GM12872 (cell line): ENCODE data around the gene STK32A.
A peak's percentile ranks its signal among the peaks of the same experiment; 100 is the strongest.

Source experiments
- TF ChIP-seq, protein P1 (sequence below): IDR thresholded peaks from 3 replicates; pipeline ENCODE4 v1.5.1; 2011; ENCODE audit warnings: low read depth, mild to moderate bottlenecking, low read length, moderate library complexity; ENCODE audit not compliant: insufficient read depth

STK32A gene

DNA sequence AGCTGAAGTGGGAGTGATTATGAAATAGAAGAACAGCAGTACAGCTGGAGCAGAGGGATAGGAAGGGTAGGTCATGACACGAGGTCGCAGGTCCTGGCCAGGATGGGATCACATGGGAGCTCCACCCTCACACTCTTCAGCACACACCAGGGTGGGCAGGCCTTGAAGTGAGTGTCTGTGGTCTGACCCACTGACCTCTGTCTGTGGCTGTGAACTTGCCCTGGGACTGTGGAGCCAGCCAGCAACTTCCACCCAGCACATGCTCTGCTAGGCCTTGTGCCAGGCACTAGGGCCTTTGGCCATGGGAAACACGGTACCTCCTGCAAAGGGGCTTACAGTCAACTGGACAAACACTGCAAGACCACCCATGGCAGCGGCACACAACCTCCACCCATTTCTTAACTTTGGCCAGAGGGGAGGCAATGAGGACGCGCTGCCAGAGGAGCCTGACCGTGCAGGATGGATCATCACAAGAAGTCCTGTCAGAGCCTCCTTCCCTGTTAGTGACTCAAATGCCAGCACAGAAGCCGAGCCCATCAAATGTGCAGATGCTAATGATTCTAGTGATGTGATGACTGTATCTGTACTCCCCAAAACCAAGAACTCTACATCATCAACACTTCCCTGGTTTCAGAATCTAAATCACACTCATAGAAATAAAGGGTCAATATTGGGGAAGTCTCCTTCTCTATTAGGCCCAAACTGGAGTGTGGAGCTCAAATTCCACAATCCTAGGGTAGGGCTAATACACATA, 161.4 kb downstream of the STK32A start:
- TF ChIP-seq, protein P1, sequence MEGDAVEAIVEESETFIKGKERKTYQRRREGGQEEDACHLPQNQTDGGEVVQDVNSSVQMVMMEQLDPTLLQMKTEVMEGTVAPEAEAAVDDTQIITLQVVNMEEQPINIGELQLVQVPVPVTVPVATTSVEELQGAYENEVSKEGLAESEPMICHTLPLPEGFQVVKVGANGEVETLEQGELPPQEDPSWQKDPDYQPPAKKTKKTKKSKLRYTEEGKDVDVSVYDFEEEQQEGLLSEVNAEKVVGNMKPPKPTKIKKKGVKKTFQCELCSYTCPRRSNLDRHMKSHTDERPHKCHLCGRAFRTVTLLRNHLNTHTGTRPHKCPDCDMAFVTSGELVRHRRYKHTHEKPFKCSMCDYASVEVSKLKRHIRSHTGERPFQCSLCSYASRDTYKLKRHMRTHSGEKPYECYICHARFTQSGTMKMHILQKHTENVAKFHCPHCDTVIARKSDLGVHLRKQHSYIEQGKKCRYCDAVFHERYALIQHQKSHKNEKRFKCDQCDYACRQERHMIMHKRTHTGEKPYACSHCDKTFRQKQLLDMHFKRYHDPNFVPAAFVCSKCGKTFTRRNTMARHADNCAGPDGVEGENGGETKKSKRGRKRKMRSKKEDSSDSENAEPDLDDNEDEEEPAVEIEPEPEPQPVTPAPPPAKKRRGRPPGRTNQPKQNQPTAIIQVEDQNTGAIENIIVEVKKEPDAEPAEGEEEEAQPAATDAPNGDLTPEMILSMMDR: no peak

DNA sequence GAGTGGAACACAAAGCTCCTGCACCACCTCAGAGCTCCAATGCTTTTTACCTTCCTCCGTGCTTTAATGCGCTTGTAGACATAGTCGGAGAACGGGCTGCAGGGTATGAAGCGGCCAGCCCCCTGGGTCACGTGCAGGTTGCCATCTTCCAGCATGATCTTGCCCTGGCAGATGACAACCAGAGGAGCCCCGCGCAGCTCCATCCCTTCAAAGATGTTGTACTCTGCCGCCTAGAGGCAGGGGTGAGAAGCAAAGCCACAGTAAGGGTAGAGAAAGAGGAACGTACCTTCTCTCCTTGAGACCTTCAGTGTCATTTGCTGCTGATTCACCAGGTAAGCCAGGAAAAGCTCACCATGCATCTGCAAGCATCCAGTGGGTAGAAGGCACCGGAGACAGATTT, 162.8 kb downstream of the STK32A start:
- TF ChIP-seq, protein P1: peak; percentile 32; the same call in 2 of the 3 replicates

DNA sequence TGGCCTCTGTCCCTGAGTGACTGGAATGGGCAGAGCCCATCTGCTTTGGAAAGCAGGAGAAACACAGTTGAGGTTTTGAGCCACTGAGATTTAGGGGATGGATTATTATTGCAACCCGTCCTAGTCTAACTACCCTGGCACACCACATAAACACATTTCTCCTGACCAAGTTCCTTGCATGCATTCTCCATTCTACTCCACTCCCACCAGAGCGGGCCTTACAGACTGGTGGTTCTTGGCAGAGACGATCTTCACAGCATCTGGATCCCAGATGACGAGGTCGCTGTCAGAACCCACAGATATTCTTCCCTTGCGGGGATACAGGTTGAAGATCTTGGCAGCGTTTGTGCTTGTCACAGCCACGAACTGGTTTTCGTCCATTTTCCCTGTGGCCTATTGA, 164.0 kb downstream of the STK32A start:
- TF ChIP-seq, protein P1: no peak

DNA sequence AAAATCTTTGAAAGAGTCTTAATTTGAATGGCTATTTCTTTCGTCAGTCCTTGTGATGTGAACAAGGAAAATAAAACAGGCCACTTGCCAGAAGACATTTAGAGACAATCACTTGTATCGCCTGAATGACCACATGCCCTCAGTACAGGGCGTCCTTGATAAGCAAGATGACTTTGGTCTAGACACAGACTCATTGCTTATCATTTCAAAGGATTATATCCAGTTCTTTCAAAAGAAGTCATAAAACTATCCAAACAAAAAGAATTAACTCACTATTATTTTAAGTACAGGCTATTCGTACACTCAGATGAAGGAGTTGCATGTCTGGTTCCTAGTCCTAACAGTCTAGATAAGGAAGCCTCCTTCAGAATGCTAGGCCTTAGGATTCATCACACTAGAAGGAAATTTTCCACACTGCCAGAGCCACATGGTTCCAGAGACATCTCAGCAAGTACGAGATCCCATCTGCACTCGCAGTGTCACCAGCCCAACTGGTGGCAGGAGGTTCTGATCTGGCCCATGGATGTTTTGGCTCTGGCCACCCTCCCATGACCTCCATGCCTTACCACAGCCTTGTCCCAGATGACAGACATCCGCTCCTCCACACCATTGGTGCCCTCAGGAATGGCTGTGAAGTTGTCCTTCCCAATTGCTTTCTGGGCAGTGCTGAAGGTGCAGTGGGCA, 165.4 kb downstream of the STK32A start:
- TF ChIP-seq, protein P1: no peak

DNA sequence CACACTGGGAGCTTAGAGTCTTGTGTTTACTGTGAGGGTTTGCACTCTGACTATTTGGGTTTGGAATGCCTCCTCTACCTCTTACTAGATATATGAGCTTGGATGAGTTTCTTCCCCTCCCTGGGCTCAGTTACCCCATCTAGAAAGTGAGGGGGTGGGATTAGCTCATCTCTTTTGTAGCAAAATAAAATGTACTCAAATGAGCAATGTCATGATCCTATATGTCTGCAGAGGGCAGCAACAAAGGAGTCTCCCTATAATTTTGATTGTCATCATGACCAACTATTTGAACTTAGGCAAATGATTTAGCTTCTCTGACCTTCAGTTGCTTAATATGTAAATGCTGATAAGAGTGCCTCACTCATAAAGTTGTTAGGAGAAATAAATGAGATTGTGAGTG, 166.1 kb downstream of the STK32A start:
- TF ChIP-seq, protein P1: no peak

DNA sequence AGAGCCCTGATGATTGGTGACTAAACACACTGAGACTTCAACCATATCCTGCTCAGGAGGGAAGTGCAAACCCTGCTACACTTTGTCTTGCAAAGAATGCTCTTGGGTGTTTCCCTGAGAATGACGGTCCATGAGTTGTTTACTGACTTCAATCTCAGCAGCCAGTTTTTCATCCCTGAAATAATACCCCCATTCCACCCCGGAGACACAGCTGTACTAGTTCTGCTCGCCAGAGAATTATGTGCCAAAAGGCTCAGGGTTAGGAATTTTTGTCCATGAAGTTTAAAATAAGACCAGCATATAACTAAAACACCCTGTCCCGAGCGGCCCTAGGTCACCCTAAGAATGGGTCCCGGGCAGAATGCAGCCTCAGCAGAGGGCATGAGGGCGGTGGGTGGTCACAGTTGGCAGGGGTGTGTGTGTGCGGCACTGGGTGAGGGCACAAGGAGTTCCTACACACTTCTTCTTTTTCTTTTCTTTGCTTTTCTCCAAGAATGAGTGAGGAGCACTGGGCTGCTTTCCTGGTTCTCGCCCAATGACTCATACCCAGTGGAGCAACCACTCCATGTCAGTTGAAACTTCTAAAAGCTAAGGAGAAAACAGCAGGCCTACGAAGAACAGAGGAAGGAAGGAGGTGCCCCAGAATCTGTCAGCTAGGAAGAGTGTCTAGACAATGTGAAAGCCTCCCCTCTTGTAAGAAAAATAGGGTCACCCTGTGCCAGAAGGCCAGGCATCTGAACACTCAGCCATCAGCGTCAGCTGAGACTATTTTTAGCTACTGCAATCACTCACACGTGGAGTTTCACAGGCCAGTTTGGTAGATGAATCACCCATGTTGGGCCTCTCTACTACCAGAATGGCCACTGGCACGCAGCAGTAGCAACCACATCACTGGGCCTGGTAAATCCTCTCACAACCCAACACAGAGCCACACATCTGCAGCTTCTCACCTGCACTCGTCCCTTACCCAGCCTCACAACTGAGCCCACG, 169.1 kb downstream of the STK32A start:
- TF ChIP-seq, protein P1: no peak

DNA sequence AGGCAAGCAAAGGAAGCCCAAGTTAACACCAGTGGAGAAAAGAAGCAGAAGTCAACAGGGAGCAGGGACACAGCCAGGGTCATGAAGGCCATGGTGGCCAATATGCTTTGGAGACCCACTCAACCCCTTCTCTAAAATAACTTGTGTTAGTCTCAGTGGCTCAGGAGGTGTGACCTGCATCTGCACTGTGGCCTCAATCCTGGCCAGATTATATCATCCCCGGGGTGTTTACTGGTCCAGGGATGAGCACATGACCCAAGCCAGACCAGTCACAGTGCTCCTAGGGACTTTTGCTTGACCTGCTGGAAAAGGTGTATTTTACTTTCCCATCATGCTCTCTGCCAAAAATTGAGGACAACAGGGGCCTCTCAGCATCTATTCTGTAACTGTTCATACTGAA, 169.9 kb downstream of the STK32A start:
- TF ChIP-seq, protein P1: no peak
